ENCODE results near the gene GDF9.

Gene GDF9

GRCh38 chr5:132816083-132816482, 50.2 kb downstream of the GDF9 start:
- DNase-seq, result no peak

DNA sequence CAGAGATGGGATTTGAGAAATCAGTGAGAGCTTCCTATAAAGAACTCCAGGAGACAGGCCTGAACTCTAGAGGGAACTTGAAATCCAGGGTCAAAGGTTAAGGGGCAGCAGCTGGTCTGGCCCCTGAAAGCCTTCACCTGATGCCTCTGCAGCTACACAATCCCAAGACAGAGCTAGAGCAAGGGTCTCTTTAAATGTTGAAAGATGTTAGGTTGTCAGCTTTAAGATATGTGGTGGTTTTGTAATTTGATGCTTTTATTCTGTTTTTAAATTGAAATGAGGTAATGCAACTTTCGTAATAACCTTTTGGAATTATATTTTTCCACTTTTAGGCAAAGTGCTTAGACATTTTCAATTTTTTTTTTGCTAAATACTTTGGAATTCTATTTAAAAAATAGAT, 50.8 kb downstream of the GDF9 start:
- no peak for DNase-seq

- DNase-seq, result no peak
Measured at GRCh38 chr5:132814503-132815294, 51.6 kb downstream of the GDF9 start.

DNA sequence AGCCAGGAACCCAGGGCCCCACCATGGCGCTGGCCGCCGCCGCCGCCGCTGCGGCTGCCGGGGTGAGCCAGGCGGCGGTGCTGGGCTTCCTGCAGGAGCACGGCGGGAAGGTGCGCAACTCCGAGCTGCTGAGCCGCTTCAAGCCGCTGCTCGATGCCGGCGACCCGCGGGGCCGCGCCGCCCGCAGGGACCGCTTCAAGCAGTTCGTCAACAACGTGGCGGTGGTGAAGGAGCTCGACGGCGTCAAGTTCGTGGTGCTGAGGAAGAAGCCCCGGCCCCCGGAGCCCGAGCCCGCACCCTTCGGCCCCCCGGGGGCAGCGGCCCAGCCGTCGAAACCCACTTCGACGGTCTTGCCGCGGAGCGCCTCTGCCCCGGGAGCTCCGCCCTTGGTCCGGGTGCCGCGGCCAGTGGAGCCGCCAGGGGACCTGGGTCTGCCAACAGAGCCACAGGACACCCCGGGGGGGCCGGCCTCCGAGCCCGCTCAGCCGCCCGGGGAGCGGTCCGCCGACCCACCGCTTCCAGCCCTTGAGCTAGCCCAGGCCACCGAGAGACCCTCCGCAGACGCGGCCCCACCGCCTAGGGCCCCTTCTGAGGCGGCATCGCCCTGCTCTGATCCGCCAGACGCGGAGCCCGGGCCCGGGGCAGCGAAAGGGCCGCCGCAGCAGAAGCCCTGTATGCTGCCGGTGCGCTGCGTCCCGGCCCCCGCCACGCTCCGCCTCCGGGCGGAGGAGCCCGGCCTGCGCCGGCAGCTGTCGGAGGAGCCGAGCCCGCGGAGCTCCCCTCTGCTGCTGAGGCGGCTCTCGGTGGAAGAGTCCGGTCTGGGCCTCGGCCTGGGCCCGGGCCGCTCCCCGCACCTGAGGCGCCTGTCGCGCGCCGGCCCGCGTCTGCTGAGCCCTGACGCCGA, 52.4 kb downstream of the GDF9 start:
- DNase-seq, result no peak

DNA sequence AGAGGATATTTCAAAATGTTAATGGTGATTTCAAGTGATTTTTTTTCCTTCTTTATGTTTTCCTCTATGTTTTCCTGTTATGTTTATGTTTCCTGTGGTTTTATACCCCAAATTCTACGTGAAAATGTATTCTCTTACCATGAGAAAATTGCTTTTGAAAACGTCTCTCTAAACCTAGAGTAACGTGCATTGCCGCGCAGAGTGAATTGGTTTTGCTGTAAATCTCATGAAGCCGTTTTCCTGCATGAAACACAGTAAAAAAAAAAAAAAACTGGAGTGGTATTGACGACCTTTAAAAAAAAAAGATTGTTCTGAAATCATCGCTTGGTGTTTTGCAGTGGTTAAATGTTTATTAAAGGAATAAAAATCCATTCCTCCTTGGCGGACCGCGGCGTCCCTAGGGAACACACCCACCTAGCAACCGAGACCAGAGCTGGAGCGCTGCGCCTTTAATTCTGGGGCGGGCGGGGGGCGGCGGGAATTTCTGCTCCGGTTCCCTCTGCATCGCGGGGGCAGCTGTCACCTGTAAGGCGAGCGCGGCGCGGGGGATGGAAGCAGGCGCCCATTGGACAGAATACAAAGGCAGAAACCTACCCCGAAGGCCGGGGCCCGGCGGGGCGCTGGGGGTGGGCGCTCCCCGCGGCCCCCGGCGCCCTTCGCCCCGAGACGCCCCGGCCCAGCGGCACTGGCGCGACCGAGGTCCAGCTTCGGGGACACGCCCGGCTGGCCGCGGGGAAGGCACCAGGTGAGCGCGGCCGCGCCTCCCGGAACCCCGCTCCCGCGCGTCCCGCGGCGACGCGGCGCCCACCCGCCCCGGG, 53.3 kb downstream of the GDF9 start, which contains the start of gene SOWAHA:
Gene SOWAHA, plus strand, starts transcription at position 522 of the 818 bp plus-strand sequence. CDS start 320 bp downstream, outside the sequence.
- no peak for DNase-seq

DNA sequence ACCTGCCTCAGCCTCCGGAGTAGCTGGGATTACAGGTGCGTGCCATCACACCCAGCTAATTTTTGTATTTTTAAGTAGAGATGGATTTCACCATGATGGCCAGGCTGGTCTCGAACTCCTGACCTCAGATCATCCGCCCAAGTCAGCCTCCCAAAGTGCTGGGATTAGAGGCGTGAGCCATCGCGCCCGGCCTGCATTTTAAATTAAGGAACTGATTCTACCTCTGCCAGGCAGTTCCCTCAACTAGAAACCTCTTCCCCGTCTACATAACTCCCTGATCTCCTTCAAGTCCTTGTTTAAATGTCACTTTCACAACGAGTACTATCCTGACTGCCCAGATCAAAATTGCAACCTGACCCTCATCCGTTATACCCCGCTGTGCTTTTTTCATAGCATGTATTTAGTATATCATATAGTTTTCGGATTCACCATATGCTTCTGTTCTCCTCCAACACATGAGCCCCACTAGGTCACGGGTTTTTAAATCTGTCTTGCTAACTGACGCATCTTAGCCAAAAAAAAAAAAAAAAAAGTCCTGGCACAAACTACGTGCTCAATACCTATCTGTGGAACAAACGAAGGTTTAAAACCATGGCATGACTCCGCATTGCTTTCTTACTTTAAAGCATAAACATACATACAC, 54.0 kb downstream of the GDF9 start:
- no peak for DNase-seq
